Peyer's patch (tissue), 4 donors: ENCODE measurements around the gene SSUH2. TPM values are rescaled to one million over a fixed set of nuclear protein-coding genes. Genes with fewer than 3 reads are reported as not detected.

Experiments used
- DNase-seq, 3 donors: peaks; one replicate each; pipeline ENCODE4 v3.0.0-alpha.2; 2017 to 2019
- H3K27ac ChIP-seq, 4 donors: fragments of 200-600 bp; sonication (generic); one replicate each; pipeline ENCODE4 v1.5.1; 2016 to 2019
- H3K27me3 ChIP-seq, 2 donors: fragments of 200-600 bp; sonication (generic); one replicate each; pipeline ENCODE4 v1.5.1; 2019
- H3K36me3 ChIP-seq, 3 donors: fragments of 200-600 bp; sonication (generic); one replicate each; pipeline ENCODE4 v1.5.1; 2016 to 2019
- H3K4me1 ChIP-seq, 4 donors: fragments of 200-600 bp; sonication (generic); one replicate each; pipeline ENCODE4 v1.5.1; 2016 to 2019
- H3K4me3 ChIP-seq, 4 donors: fragments of 200-600 bp; sonication (generic); 1 replicate in 3 of 4; 2 replicates in 1 of 4; pipeline ENCODE4 v1.5.1; 2016 to 2019; ENCODE audit warnings: mild to moderate bottlenecking in 1 of 4
- H3K9me3 ChIP-seq, 4 donors: fragments of 200-600 bp; sonication (generic); one replicate each; pipeline ENCODE4 v1.5.1; 2016 to 2019; ENCODE audit warnings: mild to moderate bottlenecking in 1 of 4
- CTCF ChIP-seq, 6 experiments: fragments of 450-650 bp in 4 of 6; fragments of 200-600 bp in 2 of 6; sonication (generic) in 1 of 6; IDR thresholded peaks; one replicate each; pipeline ENCODE4 v1.5.1; 2017 to 2019; ENCODE audit warnings: antibody characterized with exemption in 6 of 6, mild to moderate bottlenecking in 3 of 6, moderate library complexity in 1 of 6
- POLR2A ChIP-seq, 2 donors: fragments of 450-650 bp; IDR thresholded peaks; one replicate each; pipeline ENCODE4 v1.5.1; 2017; ENCODE audit warnings: antibody characterized with exemption in 2 of 2, mild to moderate bottlenecking in 2 of 2, moderate library complexity in 2 of 2
- total RNA-seq, 4 donors: library from RNA; depleted of rRNA; stranded (reverse); fragments of >200 nt; gene quantifications; one replicate each; pipeline ENCODE4 v1.1.0, GENCODE V29; 2016

The SSUH2 gene
- total RNA-seq, 4 donors from 2014 or later: 1.7 to 38.4 (median 21.6) TPM

DNA sequence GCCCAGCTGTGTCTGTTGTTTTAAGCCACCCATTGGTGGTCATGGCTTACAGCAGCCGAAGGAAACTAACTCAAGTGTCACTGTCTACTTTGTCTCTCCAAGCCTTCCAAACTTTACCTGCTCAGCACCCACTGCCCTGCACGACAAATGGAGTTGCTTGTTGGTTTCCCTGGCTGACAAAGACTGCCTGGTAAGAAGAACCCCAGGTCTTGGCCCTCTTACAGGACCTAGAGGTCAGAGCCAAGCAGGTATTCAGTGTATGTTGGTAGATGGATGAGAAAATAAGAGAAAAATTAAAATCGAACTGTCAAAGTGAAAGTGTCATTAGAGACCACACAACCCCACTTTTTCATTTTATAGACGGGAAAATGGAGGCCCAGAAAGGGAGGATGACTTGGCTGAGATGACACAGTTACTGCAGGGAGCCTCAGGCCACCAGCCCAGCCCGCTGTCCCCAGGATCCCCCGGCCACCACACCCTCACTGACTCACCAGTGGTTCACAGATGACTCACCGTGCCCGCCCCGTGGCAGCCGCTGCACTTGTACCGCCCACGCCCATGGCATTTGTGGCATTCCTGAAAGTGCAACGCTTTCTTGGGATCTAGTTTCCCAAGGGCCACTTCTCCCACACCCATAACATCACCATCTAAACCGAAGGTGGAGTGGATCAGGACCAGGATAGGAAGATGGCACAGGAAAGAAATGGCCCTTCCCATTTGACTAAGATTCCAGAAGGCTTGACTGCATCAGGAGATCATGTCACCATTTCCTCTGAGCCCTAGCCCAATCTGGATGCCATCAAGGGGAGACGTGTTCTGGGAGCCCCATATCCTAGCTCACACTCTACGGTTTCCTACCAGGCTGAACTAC, 15.2 kb downstream of the SSUH2 start:
- H3K27ac ChIP-seq: peak overlapping the region in 2 of 4 donors; percentile 47 to 48
- no peaks in the 10 kb centered on the region for H3K4me1 ChIP-seq
- DNase-seq: peak; percentile 19 to 92 (median 91)
- H3K9me3 ChIP-seq: no peaks in the 10 kb centered on the region
- no peaks in the 10 kb centered on the region for H3K36me3 ChIP-seq
- no peaks in the 10 kb centered on the region for H3K27me3 ChIP-seq
- no peak overlapping the region for H3K4me3 ChIP-seq
- TF ChIP-seq CTCF (IDR thresholded peaks at IDR 0.05) (no peak), POLR2A (IDR thresholded peaks at IDR 0.05) (no peak)

- Histone ChIP-seq H3K4me1 (peaks cover 0 to 5% (median 0%) of the 10 kb centered on the region in 4 donors), H3K36me3 (no peaks in the 10 kb centered on the region), H3K9me3 (no peaks in the 10 kb centered on the region), H3K27ac (no peak overlapping the region), H3K27me3 (no peaks in the 10 kb centered on the region), H3K4me3 (no peak overlapping the region)
- no peak for TF ChIP-seq POLR2A (IDR thresholded peaks at IDR 0.05)
- TF ChIP-seq CTCF (IDR thresholded peaks at IDR 0.05): no peak
- DNase-seq: peak in 1 of 3 donors; percentile 14
These were observed 16.6 kb downstream of the SSUH2 start for GRCh38 chr3:8627949-8628348.

GRCh38 chr3:8627201-8627940, 17.2 kb downstream of the SSUH2 start:
- peak in 1 of 3 donors; percentile 14 for DNase-seq
- Histone ChIP-seq H3K9me3 (no peaks in the 10 kb centered on the region), H3K36me3 (no peaks in the 10 kb centered on the region), H3K4me1 (peaks cover 0 to 5% (median 0%) of the 10 kb centered on the region in 4 donors), H3K4me3 (no peak overlapping the region), H3K27ac (no peak overlapping the region), H3K27me3 (no peaks in the 10 kb centered on the region)
- no peak for TF ChIP-seq CTCF (IDR thresholded peaks at IDR 0.05)
- TF ChIP-seq POLR2A (IDR thresholded peaks at IDR 0.05): no peak

DNA sequence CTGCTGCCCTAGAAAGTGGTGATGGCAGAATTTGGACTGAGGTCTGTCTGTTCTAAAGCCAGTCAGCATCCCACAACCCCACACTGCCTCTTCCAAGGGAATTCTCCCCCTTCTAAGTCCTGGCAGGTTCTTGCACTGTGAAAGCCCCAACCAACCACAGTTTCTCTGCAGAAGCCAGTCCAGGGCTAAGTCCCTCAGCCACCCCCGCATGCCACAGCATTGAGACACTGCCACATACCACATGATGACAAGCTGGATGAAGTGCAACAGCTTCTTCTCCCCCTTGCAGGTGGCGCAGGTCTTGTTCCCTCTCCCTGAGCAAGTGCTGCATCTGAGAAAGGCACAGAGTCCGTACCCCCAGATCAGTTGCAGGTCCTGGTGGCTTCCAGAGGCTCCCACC, 18.6 kb downstream of the SSUH2 start:
- Histone ChIP-seq H3K4me1 (peaks cover 0 to 5% (median 0%) of the 10 kb centered on the region in 4 donors), H3K27me3 (no peaks in the 10 kb centered on the region), H3K4me3 (no peak overlapping the region), H3K27ac (no peak overlapping the region), H3K36me3 (no peaks in the 10 kb centered on the region), H3K9me3 (no peaks in the 10 kb centered on the region)
- peak in 1 of 3 donors; percentile 29 for DNase-seq
- TF ChIP-seq POLR2A (IDR thresholded peaks at IDR 0.05) (no peak), CTCF (IDR thresholded peaks at IDR 0.05) (no peak)

GRCh38 chr3:8624612-8625011, 20.0 kb downstream of the SSUH2 start:
- Histone ChIP-seq H3K27me3 (no peaks in the 10 kb centered on the region), H3K27ac (no peak overlapping the region), H3K4me3 (no peak overlapping the region), H3K9me3 (no peaks in the 10 kb centered on the region), H3K4me1 (peaks cover 0 to 5% (median 0%) of the 10 kb centered on the region in 4 donors), H3K36me3 (no peaks in the 10 kb centered on the region)
- TF ChIP-seq POLR2A (IDR thresholded peaks at IDR 0.05): no peak
- TF ChIP-seq CTCF (IDR thresholded peaks at IDR 0.05): no peak
- DNase-seq: peak in 1 of 3 donors; percentile 32
